GM12874 (cell line): Measurements from ENCODE around the gene DMD.

Source experiments
- CTCF ChIP-seq: IDR thresholded peaks from 2 replicates; pipeline ENCODE4 v1.5.1; 2011; ENCODE audit warnings: low read depth, mild to moderate bottlenecking, control low read depth, low read length, moderate library complexity; ENCODE audit not compliant: insufficient read depth

Gene DMD

GRCh38 chrX:32392655-32393054, 818.7 kb downstream of the DMD start:
- TF ChIP-seq CTCF = no peak

GRCh38 chrX:32370456-32371205, 840.7 kb downstream of the DMD start:
- TF ChIP-seq CTCF = no peak

- TF ChIP-seq CTCF = no peak
Measured at GRCh38 chrX:32293962-32294700, 917.2 kb downstream of the DMD start.

- TF ChIP-seq CTCF = no peak
Measured at GRCh38 chrX:32289356-32289755, 922.0 kb downstream of the DMD start.

GRCh38 chrX:32281853-32282252, 929.5 kb downstream of the DMD start:
- no peak for TF ChIP-seq CTCF

GRCh38 chrX:32280921-32281320, 930.4 kb downstream of the DMD start:
- TF ChIP-seq CTCF = no peak

- TF ChIP-seq CTCF = no peak
Measured at GRCh38 chrX:32280489-32280888, 930.9 kb downstream of the DMD start.
